Measurements from ENCODE around the gene FAM181A. TPM values are rescaled to one million over a fixed set of nuclear protein-coding genes. Genes with fewer than 3 reads are reported as not detected.

FAM181A gene
- total RNA-seq, 1 experiment from 2014 or later, result not detected

DNA sequence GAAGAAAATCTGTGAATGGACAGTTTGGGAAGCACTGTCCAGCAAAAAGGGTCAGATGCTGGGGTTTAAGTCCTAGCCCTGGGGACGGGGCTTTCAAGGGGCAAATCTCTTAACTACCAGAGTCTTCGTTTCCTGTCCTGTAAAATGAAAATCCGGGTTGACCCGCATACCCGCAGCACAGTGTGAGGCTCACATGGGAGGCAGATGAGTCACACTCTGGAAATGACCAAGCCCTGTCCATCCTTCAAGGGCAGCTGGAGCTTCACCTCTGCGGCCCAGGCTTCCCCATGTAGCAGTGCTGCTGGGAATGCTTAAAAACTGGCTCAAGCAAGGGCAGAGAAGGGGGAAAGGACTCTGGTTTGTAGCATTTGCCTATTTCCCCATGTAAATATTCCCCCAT is 19.0 kb downstream of the FAM181A start:
- Histone ChIP-seq H2AFZ (ENCODE audit: low read length) (no peak overlapping the region), H2BK15ac (ENCODE audit: low read depth, low read length) (no peak overlapping the region), H3K4me2 (ENCODE audit: insufficient read depth, insufficient read length, low read length) (no peak overlapping the region), H3K79me1 (ENCODE audit: insufficient read depth, low read depth, low read length, poor library complexity, severe bottlenecking) (no peaks in the 10 kb centered on the region), H3K4ac (ENCODE audit: low read depth, low read length) (no peak overlapping the region), H2AK5ac (ENCODE audit: insufficient read length, low read length) (no peak overlapping the region), H2BK5ac (ENCODE audit: insufficient read length, low read length) (no peak overlapping the region), H3K9ac (ENCODE audit: extremely low read depth, insufficient read length, low read length) (no peak overlapping the region), H4K91ac (ENCODE audit: insufficient read length, low read depth, low read length) (no peak overlapping the region), H2BK120ac (ENCODE audit: low read depth, low read length, poor library complexity, severe bottlenecking) (no peak overlapping the region), H3K4me1 (ENCODE audit: insufficient read depth, low read length) (no peaks in the 10 kb centered on the region; the same call in 1 of the 2 replicates), H3K23me2 (ENCODE audit: insufficient read length, low read depth, low read length, poor library complexity, severe bottlenecking) (no peaks in the 10 kb centered on the region), H3K79me2 (ENCODE audit: insufficient read depth, low read length) (no peaks in the 10 kb centered on the region), H3T11ph (ENCODE audit: low read length) (no peak overlapping the region), H4K20me1 (ENCODE audit: control insufficient read depth, insufficient read depth, insufficient read length) (no peaks in the 10 kb centered on the region), H3K23ac (ENCODE audit: insufficient read length, low read depth, low read length) (no peak overlapping the region), H3K9me3 (ENCODE audit: control insufficient read depth, low read depth, low read length) (no peaks in the 10 kb centered on the region), H4K5ac (ENCODE audit: insufficient read length, low read depth, low read length) (no peak overlapping the region), H2BK12ac (ENCODE audit: insufficient read length, low read depth, low read length) (no peak overlapping the region), H3K56ac (ENCODE audit: insufficient read length, low read depth, low read length) (no peak overlapping the region), H3K27me3 (ENCODE audit: insufficient read depth, low read length) (no peaks in the 10 kb centered on the region), H3K18ac (ENCODE audit: insufficient read length, low read depth, low read length) (no peak overlapping the region), H3K27ac (ENCODE audit: insufficient read length, low read depth, low read length) (no peak overlapping the region), H4K8ac (replicated peaks; ENCODE audit: insufficient read length, low read depth, low read length) (no peak overlapping the region), H3K14ac (ENCODE audit: insufficient read depth, low read length) (no peak overlapping the region), H2BK20ac (ENCODE audit: low read depth, low read length, poor library complexity, severe bottlenecking) (no peak overlapping the region)
- WGBS (ENCODE audit: extremely low coverage, insufficient read length, low lambda C conversion rate), result no CpG with 5 or more reads among the region's 6 CpGs
- Mint-ChIP-seq H3K27ac (no peak overlapping the region), H3K36me3 (ENCODE audit: insufficient read depth in 1 of 3, low read depth in 3 of 3) (no peaks in the 10 kb centered on the region), H3K4me3 (no peak overlapping the region), H3K4me1 (peaks cover 14 to 24% of the 10 kb centered on the region in 2 experiments), H3K9me3 (no peaks in the 10 kb centered on the region), H3K27me3 (ENCODE audit: low read depth) (no peaks in the 10 kb centered on the region; the same call in none of the 2 replicates)
- TF ChIP-seq, protein P1, sequence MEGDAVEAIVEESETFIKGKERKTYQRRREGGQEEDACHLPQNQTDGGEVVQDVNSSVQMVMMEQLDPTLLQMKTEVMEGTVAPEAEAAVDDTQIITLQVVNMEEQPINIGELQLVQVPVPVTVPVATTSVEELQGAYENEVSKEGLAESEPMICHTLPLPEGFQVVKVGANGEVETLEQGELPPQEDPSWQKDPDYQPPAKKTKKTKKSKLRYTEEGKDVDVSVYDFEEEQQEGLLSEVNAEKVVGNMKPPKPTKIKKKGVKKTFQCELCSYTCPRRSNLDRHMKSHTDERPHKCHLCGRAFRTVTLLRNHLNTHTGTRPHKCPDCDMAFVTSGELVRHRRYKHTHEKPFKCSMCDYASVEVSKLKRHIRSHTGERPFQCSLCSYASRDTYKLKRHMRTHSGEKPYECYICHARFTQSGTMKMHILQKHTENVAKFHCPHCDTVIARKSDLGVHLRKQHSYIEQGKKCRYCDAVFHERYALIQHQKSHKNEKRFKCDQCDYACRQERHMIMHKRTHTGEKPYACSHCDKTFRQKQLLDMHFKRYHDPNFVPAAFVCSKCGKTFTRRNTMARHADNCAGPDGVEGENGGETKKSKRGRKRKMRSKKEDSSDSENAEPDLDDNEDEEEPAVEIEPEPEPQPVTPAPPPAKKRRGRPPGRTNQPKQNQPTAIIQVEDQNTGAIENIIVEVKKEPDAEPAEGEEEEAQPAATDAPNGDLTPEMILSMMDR (conservative IDR thresholded peaks at IDR 0.05), result no peak
- DNase-seq, result no peak

All from H9 (cell line).